ENCODE measurements around the gene AHCYL1.

Gene AHCYL1

GRCh38 chr1:110043016-110043415 lies 58.5 kb downstream of the AHCYL1 start:
- ChIA-PET CTCF (no interaction called here), POLR2A (no interaction called here)
- no peak for DNase-seq (ENCODE audit: extremely low spot score)
- TF ChIP-seq LEF1 (IDR thresholded peaks at IDR 0.05; ENCODE audit: borderline replicate concordance) (no peak), HDGF (IDR thresholded peaks at IDR 0.05; ENCODE audit: borderline replicate concordance) (no peak), TARDBP (IDR thresholded peaks at IDR 0.05) (no peak), BHLHE40 (IDR thresholded peaks at IDR 0.05; ENCODE audit: borderline replicate concordance) (no peak), ARNT (IDR thresholded peaks at IDR 0.05) (no peak), ZNF384 (IDR thresholded peaks at IDR 0.05) (no peak), FOXM1 (IDR thresholded peaks at IDR 0.05; ENCODE audit: borderline replicate concordance) (no peak), SP1 (IDR thresholded peaks at IDR 0.05) (no peak), FOXA1 (IDR thresholded peaks at IDR 0.05) (no peak), SUZ12 (IDR thresholded peaks at IDR 0.05) (no peak), PKNOX1 (IDR thresholded peaks at IDR 0.05) (no peak), ELF4 (IDR thresholded peaks at IDR 0.05) (no peak), FOXK2 (IDR thresholded peaks at IDR 0.05) (no peak)

- no peak for TF ChIP-seq L3MBTL2 (conservative IDR thresholded peaks at IDR 0.05)
- no peak for TF ChIP-seq SP1 (IDR thresholded peaks at IDR 0.05)
- no peak for TF ChIP-seq TARDBP (IDR thresholded peaks at IDR 0.05)
- TF ChIP-seq NFRKB (IDR thresholded peaks at IDR 0.05), result no peak
- TF ChIP-seq FOXA1 (IDR thresholded peaks at IDR 0.05), result no peak
- TF ChIP-seq CTBP1 (IDR thresholded peaks at IDR 0.05; ENCODE audit: borderline replicate concordance), result no peak
- TF ChIP-seq SUZ12 (IDR thresholded peaks at IDR 0.05), result no peak
- TF ChIP-seq FOXK2 (IDR thresholded peaks at IDR 0.05), result no peak
- TF ChIP-seq ELF4 (IDR thresholded peaks at IDR 0.05), result no peak
- POLR2A ChIA-PET, result interaction anchor here (1.8 kb wide), 1 partner anchor 13 kb away, joined by 7 read pairs; the partner anchor contains the start of gene STRIP1
- CTCF ChIA-PET, result interaction anchor here (0.5 to 1.7 kb wide), 2 partner anchors 13 to 16 kb away, joined by 5 read pairs; no protein-coding TSS in a partner anchor
- no peak for DNase-seq (ENCODE audit: extremely low spot score)
These were observed 62.9 kb downstream of the AHCYL1 start for GRCh38 chr1:110047463-110047862.

GRCh38 chr1:110048240-110048639 lies 63.7 kb downstream of the AHCYL1 start:
- ChIA-PET CTCF (interaction anchor here (1.7 kb wide), 1 partner anchor 12 kb away, joined by 5 read pairs; no protein-coding TSS in a partner anchor), POLR2A (interaction anchor here (1.8 kb wide), 1 partner anchor 14 kb away, joined by 7 read pairs; the partner anchor contains the start of gene STRIP1)

GRCh38 chr1:110048923-110049601 lies 64.5 kb downstream of the AHCYL1 start:
- TF ChIP-seq HDGF (IDR thresholded peaks at IDR 0.05; ENCODE audit: borderline replicate concordance), result no peak
- no peak for TF ChIP-seq CTBP1 (IDR thresholded peaks at IDR 0.05; ENCODE audit: borderline replicate concordance)
- no peak for TF ChIP-seq PKNOX1 (IDR thresholded peaks at IDR 0.05)
- TF ChIP-seq BHLHE40 (IDR thresholded peaks at IDR 0.05; ENCODE audit: borderline replicate concordance), result no peak
- TF ChIP-seq LEF1 (IDR thresholded peaks at IDR 0.05; ENCODE audit: borderline replicate concordance), result no peak
- no peak for TF ChIP-seq FOXA1 (IDR thresholded peaks at IDR 0.05)
- TF ChIP-seq SUZ12 (IDR thresholded peaks at IDR 0.05), result no peak
- no peak for TF ChIP-seq FOXM1 (IDR thresholded peaks at IDR 0.05; ENCODE audit: borderline replicate concordance)
- no peak for TF ChIP-seq SP1 (IDR thresholded peaks at IDR 0.05)
- TF ChIP-seq NFRKB (IDR thresholded peaks at IDR 0.05), result no peak
- no peak for TF ChIP-seq ZNF384 (IDR thresholded peaks at IDR 0.05)
- TF ChIP-seq TARDBP (IDR thresholded peaks at IDR 0.05), result no peak
- ChIA-PET POLR2A (interaction anchor here (1.8 kb wide), 1 partner anchor 14 kb away, joined by 7 read pairs; the partner anchor contains the start of gene STRIP1), CTCF (interaction anchor here (1.7 kb wide), 1 partner anchor 11 kb away, joined by 5 read pairs; no protein-coding TSS in a partner anchor)

More at GRCh38 chr1:110048240-110048639, 63.7 kb downstream of the AHCYL1 start:
- TF ChIP-seq FOXM1 (IDR thresholded peaks at IDR 0.05; ENCODE audit: borderline replicate concordance) (no peak), ZNF384 (IDR thresholded peaks at IDR 0.05) (no peak), BHLHE40 (IDR thresholded peaks at IDR 0.05; ENCODE audit: borderline replicate concordance) (no peak), PKNOX1 (IDR thresholded peaks at IDR 0.05) (no peak), ARNT (IDR thresholded peaks at IDR 0.05) (no peak), NFRKB (IDR thresholded peaks at IDR 0.05) (no peak), SUZ12 (IDR thresholded peaks at IDR 0.05) (no peak), HDGF (IDR thresholded peaks at IDR 0.05; ENCODE audit: borderline replicate concordance) (no peak)
- DNase-seq (ENCODE audit: extremely low spot score), result no peak

GRCh38 chr1:110049801-110050601 lies 65.4 kb downstream of the AHCYL1 start:
- ChIA-PET CTCF (interaction anchor here (2.9 kb wide), 1 partner anchor 10 kb away, joined by 14 read pairs; no protein-coding TSS in a partner anchor), POLR2A (interaction anchor here (3.2 kb wide), 1 partner anchor 15 kb away, joined by 15 read pairs; the partner anchor contains the start of gene STRIP1)
- DNase-seq (ENCODE audit: extremely low spot score), result no peak
- no peak for TF ChIP-seq HDGF (IDR thresholded peaks at IDR 0.05; ENCODE audit: borderline replicate concordance)
- TF ChIP-seq LEF1 (IDR thresholded peaks at IDR 0.05; ENCODE audit: borderline replicate concordance), result no peak
- no peak for TF ChIP-seq SP1 (IDR thresholded peaks at IDR 0.05)
- TF ChIP-seq FOXM1 (IDR thresholded peaks at IDR 0.05; ENCODE audit: borderline replicate concordance), result no peak
- no peak for TF ChIP-seq FOXK2 (IDR thresholded peaks at IDR 0.05)
- TF ChIP-seq ZNF384 (IDR thresholded peaks at IDR 0.05), result no peak
- no peak for TF ChIP-seq CTBP1 (IDR thresholded peaks at IDR 0.05; ENCODE audit: borderline replicate concordance)
- no peak for TF ChIP-seq BHLHE40 (IDR thresholded peaks at IDR 0.05; ENCODE audit: borderline replicate concordance)
- no peak for TF ChIP-seq TARDBP (IDR thresholded peaks at IDR 0.05)
- no peak for TF ChIP-seq ARNT (IDR thresholded peaks at IDR 0.05)
- TF ChIP-seq FOXA1 (IDR thresholded peaks at IDR 0.05), result no peak
- TF ChIP-seq PKNOX1 (IDR thresholded peaks at IDR 0.05), result no peak
- no peak for TF ChIP-seq L3MBTL2 (conservative IDR thresholded peaks at IDR 0.05)
- TF ChIP-seq SUZ12 (IDR thresholded peaks at IDR 0.05), result no peak

More at GRCh38 chr1:110048923-110049601, 64.5 kb downstream of the AHCYL1 start:
- no peak for DNase-seq (ENCODE audit: extremely low spot score)
